Glomerular visceral epithelial cell (primary cell): ENCODE results near the gene TADA3.
"Not testable (repeated sequence)": the region's sequence is repeated elsewhere in the genome, so short reads cannot be mapped to it uniquely, and the experiment has no call there.

Experiments used
- DNase-seq: peaks from one replicate; pipeline ENCODE4 v3.0.0-alpha.2; 2016; ENCODE audit errors: extremely low spot score

The TADA3 gene

DNA sequence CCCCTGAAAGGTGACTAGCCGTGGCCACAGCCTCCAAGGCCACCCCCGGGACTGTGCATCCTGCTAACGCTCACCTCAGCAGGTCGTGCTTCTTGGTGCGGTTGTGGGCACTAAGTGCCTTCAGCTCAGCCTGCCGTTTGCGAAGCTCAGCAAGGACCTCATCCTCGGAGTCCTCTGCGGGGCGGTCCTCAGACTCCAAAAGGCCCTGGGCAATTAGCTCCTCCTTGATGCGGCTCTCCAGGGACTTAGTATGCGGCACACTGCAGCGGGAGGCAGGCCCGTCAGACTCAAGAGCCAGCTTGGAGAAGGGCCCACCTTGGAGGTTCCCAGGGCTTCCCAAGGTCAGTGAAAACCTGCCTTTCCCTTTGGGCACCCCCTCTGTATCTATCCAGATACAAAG, 8.3 kb downstream of the TADA3 start:
- no peak for DNase-seq

DNA sequence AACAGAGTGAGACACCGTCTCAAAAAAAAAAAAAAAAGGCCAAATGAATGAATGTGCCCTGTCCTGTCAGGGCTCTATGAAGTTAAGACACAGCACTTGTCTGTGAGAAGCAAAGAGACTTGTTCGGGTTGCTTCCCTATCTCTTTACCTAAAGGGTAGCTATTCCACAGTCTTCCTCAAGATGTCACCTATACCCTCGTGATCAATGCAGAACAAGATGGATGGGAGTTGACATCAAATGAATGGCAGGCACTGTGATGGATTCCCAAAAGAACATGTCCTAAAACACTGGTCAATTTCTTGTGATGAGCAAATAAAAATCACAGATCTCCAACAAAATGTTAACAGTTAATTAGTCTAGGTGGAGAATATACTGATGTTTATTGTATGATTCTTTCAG, 9.5 kb downstream of the TADA3 start:
- DNase-seq = no peak

DNA sequence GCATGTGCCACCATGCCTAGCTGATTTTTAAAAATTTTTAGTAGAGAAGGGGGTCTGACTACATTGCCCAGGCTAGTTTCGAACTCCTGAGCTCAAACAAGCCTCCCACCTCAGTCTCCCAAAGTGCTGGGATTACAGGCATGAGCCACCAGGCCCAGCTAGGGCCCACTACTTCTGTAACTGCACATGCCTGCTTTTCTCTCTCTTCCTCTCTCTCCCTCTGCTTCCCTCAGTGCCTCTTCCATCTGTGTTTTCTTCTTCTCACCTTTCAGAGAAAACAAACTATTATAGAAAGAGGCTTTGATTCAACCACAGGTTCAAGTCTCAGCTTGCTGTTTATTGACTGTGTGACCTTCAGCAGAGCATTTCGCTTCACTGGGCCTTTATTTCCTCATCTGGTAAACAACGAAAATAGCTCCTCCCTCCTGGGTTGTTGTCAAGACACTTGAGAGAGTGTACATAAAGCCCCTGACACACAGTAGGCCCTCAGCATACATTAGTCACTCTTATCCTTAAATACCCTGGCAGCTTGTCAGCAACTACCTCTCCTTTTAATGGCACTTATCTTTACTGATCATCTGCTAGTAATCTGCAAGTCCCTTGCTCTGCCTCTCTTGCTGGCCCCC, 10.2 kb downstream of the TADA3 start:
- no peak for DNase-seq

DNA sequence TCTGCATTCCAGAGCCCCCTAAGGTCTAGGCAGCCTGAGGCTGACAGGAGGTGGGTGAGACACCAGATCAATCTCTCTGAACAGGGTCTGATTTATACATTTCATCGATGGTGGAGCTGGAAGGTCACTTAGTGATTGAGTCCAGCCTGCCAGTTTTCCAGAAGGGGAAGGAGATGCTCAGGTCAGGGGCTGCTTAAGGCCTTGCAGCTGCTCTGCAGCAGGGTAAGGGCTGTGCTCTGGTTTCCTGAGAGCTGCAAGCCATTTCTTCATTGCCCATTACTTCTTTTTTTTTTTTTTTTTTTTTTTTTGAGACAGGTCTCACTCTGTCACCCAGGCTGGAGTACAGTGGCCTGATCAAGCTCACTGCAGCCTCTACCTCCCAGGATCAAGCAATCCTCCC, 10.7 kb downstream of the TADA3 start:
- DNase-seq = no peak

DNA sequence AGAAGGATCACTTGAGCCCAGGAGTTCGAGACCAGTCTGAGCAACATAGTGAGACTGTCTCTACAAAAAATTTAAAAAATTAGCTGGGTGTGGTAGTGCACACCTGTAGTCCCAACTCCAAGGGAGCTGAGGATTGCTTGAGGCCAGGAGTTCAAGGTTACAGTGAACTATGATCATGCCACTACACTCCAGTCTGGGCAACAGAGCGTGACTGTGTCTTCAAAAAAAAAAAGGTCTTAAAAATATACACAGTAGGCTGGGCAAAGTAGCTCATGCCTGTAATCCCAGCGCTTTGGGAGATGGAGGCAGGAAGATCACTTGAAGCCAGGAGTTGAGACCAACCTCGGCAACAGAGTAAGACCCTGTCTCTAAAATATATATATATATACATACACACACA, 11.4 kb downstream of the TADA3 start:
- peak; percentile 17 for DNase-seq

DNA sequence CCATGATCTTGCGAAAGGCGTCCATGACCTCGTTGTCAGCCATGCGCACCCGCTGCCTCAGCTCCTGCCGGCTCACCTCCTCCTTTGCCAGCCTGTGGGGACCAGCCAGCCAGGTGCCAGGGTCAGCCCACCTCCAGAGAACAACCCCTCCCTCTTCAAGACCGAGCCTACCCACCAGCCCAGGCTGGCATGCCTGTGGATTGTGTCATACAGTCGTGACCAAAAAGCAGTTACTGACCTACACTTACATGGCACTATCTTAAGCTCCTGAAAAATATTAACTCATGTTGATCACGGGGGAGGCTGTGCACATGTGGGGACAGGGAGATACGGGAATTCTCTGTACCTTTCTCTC, 11.8 kb downstream of the TADA3 start:
- DNase-seq = peak; percentile 66

DNA sequence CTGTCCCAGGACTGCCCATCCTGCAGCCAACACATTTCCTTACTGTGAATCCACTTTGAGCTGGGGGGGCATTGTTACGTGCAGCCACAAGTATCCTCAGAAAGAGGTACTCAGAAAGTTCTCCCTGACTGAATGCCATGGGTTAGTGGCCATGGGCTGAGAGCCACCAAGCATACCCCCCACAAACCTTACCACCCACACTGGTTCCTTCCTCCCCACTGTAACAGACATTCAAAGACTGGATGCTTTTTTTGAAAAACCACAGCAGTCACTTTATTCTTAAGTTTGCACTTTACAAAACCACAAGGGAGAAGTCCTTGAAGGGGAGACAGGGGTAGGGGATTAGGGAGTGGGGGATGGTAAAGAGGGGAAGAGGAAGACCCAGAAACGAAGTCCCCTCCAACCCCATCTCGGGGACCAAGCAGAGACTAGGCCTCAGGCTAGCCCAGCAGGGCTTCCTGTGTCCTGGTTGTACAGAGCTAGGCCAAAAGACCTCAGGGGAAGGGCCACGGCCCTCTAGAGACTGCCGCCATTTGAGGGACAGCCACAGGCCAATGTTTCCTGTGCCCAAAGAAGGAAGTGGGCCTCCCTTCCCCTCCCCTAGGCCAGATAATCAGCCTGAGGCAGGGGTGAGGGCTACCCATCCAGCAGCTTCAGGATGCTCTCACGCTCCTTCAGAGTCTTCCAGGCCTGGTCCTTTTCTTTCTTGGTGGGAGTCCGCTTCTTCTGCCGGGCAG, 12.4 kb downstream of the TADA3 start:
- peak; percentile 52 for DNase-seq

DNA sequence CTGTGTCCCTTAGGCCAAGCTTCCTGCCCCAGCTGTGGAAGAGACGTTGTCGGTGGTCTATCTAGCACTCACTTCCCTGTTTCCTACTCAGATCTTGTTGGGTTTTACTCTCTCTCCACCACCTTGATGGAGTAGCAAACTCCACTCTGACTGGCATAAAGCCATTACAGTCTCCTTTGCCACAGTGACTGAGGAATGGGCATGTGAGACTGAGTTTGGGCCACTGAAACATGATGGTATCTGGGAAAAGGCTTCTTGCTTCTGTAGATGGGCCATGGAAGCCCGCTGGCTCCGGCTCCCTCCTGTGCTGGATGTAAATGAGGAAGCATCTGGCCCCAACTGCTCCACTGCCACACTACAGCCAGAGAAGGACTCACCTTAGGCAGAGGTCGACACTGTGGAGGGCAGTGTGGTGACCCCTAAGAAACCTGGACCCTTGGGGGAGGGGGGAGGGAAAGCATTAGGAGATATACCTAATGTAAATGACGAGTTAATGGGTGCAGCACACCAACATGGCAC, 13.1 kb downstream of the TADA3 start:
- DNase-seq = no peak

DNA sequence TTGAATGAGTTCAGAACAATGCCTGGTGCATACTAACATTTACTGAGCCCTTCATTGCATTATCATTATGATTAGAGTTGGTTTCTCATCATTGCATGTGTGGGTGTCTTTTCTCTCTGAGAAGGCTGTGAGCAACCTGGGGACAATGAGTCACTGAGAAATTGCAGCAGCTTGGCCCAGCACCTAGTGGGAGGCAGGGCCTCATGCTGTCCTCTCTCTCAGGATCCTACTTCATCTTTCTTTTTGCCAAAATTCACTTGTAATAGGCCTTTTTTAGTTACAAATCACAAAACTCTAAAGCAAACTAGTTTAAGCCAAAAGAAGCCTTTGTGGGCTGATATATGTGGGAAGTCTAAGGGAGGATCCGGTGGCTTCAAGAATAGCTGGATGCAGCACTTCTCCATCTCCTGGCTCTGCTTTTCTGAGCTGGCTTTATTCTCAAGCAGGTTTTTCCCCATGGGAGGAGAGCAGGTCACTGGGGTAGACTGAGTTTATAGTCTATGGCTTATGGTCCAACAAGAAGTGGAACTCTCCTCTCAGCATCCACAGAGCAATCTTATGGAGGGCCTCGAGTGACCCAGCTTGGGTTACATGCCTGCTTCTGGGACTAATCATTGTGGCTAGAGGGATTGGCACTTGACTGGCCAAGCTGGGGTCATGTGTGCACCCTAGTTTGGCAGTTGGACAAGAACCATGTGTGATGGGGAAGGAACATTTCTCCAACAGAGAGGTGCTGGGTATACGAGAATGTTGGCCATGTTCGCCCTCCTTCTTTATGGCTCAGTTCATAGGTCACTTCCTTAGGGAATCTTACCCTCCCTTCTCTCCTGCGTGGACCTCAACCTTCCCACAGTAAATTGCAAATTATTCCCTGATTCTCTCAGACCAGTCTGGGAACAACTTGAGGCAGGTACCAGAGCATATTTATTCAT, 13.9 kb downstream of the TADA3 start:
- peak; percentile 28 for DNase-seq

DNA sequence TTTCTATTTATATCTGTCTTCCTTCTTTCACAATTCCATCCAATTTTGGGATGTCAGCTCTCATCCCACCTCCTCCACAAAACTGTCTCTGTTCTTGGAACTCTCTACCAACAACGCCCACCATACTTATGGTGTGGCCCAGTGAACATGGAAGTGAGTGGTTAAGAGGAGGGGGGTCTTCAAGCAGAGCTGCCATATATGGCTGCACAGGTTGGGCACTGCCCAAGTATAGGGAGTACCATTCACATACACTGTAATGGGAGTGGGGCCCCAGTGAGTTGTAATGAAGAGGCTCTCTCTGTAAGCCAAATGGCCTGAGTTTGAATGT, 14.6 kb downstream of the TADA3 start:
- DNase-seq = no peak

DNA sequence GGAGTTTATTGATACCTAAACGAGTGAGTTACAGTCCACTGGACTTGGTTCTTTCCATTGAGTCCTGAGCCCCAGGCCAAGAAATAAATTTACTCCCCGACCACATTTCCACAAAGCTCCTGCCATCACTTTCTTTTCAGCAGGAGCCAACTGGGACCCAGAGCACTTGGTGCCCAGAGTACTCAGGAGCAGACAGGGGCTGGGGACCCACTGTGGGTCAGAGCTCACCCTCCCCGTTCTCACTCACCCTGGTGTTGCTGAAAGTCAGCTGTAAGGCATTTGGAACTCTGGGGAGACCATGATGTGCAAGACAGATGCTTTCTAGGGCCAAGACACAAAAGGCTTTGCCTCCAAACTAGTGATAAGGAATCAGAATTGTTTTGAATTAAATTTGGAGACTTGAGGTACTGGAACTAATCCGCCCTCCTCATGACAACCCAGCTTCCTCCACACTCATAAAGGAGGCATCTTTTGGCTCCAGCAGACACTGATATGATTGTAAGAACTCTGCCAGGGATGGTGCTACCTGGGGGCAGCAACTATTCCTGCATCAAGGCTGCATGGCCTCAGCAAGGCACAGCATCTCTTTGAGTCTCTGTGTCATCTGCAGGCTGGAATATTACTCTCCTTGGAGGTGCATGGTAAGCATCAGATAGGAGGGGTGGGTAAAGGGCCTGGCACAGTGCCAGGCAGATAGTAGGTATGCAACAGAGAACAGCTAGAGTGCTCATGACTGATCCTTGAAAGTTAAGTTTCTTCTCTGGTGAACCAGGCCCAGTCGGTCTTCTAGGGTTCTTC, 15.2 kb downstream of the TADA3 start:
- DNase-seq = no peak

DNA sequence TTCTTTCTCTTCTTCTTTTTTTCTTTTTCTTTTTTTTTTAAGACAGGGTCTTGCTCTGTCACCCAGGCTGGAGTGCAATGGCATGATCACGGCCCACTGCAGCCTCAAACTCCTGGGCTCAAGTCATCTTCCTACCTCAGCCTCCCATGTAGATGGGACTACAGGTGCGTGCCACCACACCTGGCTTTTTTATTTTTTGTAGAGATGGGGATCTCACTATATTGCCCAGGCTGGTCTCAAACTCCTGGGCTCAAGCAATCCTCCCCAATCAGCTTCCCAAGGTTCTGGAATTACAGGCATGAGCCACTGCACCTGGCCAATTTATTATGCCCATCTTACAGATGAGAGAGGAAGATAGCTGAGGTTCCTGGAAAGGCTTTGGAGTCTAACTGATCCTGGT, 21.3 kb downstream of the TADA3 start:
- not testable (repeated sequence) for DNase-seq

DNA sequence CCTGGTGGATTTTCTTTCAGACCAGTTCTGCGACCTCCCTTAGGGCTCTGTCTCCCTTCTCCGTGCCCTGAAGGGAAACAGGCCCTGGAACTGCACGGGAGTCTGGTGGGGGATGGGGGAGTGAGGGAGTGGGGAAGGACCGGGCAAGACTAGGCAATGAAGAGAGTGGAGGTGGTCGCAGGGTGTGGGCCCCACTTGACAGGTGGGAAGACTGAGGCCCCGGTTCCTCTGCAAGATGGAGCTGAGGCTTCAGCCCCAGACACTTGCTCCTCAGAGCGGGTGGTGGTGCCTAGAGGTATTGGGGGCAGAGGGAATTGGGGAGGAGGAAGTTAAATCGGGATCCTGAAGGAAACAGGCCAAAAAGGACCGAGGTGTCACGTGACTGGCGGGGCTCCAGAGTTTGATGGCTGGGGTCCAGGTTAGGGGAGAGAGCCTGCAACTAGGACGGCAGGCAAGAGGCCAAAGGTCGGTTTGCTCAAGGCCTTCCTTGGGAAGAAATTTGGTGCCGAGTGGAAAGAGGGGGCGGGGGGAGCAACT, 21.9 kb downstream of the TADA3 start:
- DNase-seq = no peak

DNA sequence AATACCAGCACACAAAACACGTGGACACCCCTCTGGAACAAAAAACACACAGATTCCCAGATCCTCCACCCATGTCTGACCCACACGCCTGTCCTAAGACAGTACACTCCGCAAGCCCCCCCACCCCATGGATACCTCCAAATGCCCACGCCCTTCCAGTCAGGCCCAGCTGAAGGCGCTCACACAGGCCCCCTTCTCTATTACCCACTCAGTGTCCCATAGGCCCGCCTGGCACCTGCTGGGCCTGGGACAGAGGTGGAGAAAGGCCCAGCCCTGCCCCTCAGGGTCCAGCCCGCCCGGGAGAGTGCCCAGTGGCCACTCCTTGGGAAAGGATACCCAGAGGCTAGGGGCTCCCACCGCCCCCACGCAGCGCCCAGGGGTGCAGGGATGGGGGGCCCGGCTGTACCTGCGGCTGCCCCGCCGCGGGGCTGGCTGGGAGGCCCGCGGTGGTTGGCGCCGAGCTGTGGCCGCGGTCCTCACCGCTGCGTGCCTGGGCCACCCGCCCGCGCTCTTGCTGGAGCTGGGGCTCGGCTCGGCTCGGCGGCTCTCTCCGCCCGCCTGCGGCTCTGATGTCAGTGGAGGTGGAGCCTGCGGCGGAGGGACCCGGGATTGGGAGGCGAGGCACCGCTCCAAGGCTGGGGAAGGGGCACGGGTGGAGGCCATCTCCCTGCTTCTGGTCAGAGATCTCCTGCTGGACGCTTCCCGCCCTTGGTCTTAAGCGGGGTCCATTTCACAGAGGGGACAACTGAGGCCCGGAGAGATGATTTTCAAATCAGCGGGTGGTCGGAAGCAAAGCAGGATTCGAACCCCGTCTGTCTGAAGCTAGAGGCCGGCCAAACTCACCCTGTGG, 22.6 kb downstream of the TADA3 start, which contains the start of gene CAMK1:
Gene CAMK1, minus strand, starts transcription at position 522 of the 850 bp plus-strand sequence. CDS start 2,198 bp downstream, outside the sequence.
- DNase-seq = peak; percentile 69

DNA sequence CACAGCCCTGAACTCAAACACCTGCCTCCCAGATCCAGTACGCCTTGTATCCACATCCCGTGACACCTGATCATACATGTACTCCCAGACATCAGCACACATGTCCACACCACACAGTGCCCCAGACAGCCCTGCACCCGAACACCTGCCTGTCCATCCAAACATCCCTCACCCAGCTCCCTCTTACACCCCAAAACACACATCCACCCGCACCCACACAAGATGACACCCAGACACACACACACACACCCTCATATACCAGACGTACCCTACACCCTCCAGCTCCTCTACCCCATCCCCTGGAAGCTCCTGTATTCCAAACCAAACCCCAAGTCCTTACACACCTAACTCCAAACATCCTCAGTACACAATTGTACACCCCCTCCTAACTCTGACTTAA, 23.3 kb downstream of the TADA3 start:
- DNase-seq = no peak

DNA sequence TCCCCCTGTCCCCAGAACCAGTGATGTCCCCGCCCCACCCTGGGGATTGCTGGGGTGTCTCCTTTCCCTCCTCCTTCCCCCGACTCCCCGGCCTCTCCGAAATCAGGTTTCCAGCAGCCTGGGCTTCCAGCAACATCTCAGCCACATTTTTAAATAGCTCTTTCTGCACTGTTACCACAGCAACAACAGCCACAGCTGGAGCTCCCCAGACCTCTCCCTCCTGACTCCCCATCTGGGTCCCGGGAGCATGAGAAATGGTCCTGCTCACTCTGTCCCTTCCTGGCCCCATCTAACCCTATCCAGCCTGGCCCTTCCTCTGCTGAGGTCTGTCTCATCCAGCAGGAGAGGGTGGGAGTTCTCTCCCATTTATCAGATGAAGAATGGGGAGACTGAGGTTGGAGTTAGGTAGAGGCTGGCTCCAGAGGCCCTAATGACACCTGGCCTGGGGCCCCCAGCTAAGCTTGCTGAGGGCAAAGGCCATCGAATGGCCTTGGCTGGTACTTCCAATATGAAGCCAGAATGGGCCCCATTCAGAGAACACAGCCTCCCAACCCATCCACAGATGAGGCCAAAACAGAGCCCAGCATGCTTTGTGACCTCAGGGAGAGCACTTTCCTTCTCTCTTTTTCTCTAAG, 24.0 kb downstream of the TADA3 start:
- no peak for DNase-seq

DNA sequence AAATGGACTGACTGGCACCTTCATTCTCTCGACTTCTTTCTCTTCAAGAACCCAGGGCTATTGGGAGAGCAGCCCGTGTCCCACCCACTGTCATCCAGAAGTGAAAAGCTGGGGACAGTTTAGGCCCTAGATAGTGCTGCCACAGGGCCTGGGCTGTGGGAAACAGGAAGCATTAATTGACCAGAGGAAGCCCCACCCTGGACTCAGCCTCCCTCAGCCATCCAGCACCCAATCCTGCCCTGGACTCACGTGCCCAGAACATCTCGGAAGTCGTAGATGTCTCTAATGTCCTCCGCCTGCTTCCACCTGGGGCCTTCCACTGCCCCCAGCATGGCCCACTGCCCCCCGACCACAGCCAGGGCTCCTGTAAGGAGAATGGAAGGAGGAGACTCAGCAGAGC, 24.9 kb downstream of the TADA3 start:
- DNase-seq = no peak

DNA sequence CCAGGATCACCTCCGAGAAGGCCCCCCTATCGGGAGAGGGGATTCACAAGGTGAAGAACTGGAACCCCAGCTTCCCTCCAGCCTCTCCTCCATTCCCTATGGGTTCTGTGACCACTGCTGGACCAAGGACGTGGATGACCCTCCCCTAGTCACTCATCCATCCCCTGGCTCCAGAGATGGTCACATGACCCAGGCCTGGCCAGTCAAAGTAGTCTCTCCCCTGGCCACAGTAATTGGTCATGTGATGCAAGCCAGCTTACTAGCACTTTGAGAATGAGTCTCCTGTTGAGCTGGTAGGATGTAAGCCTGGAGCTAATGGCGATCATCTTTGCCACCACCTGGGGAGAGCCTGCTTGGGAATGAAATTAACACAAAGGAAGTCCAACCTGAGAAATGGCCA, 26.4 kb downstream of the TADA3 start:
- DNase-seq = no peak

DNA sequence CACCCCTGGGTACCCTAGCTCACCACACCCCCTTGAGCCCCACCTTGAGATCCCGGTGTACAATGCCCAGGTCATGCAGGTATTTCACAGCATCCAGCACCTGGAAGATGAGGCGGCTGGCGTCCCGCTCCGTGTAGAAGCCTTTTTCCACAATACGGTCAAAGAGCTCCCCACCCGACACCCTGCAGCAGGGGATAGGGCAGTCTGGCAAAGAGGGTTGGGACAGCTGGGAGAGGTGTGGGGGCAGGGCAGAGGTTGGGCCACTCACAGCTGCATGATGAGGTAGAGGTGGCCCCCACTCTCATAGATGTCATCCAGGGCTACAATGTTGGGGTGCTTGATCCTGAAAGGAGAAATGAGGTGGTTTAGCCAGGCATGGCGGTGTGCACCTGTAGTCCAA, 29.4 kb downstream of the TADA3 start:
- no peak for DNase-seq

DNA sequence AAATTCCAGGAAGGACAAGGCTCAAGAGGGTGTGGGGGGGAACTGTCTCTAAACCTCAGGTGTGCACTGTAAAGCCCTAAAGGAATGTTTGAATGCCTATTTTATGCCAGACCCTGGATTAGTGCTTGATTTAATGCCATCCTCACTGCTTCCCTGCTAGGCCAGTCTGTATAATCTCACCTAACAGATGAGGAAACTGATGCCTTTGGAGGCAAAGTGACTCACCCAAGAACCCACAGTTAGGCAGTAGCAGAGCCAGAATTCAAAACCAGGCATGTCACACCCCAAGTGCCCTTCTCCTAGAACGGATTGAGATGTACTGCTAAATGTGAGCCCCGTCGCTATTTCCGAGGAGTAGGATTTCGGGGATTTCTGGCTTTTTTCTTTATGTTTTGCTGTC, 30.4 kb downstream of the TADA3 start:
- DNase-seq = no peak
